HuH-7.5 (cell line): ENCODE results near the gene FLOT2.
"Not testable (repeated sequence)": the region's sequence is repeated elsewhere in the genome, so short reads cannot be mapped to it uniquely, and the experiment has no call there.

ENCODE experiments used
- DNase-seq: peaks from one replicate; pipeline ENCODE4 v3.0.0; 2011; ENCODE audit warnings: low spot score

The FLOT2 gene

GRCh38 chr17:28842282-28843012 is 55.1 kb downstream of the FLOT2 start, which contains the start of gene FAM222B:
Gene FAM222B, minus strand, starts transcription at chr17:28842790. Its CDS starts 76,123 bp downstream, at chr17:28766667.
- DNase-seq: peak; percentile 98

GRCh38 chr17:28841901-28842281 is 55.6 kb downstream of the FLOT2 start:
- no peak for DNase-seq

- no peak for DNase-seq
These were observed 58.3 kb downstream of the FLOT2 start for GRCh38 chr17:28839221-28839620.

- DNase-seq: not testable (repeated sequence)
These were observed 61.0 kb downstream of the FLOT2 start for GRCh38 chr17:28836541-28836940.

- DNase-seq: no peak
These were observed 63.1 kb downstream of the FLOT2 start for GRCh38 chr17:28834420-28834819.
